Vagina (tissue), 2 donors: Measurements from ENCODE around the gene VEZT.
"Not testable (repeated sequence)": the region's sequence is repeated elsewhere in the genome, so short reads cannot be mapped to it uniquely, and the experiment has no call there.

ENCODE experiments used
- CTCF ChIP-seq, 3 experiments: fragments of 450-650 bp in 2 of 3; fragments of 200-600 bp in 1 of 3; sonication (generic) in 1 of 3; IDR thresholded peaks; one replicate each; pipeline ENCODE4 v1.5.1; 2017 to 2019; ENCODE audit warnings: antibody characterized with exemption in 3 of 3, mild to moderate bottlenecking in 2 of 3, moderate library complexity in 2 of 3
- POLR2A ChIP-seq, 2 donors: fragments of 450-650 bp; IDR thresholded peaks; one replicate each; pipeline ENCODE4 v1.6.1; 2017; ENCODE audit warnings: antibody characterized with exemption in 2 of 2, mild to moderate bottlenecking in 2 of 2, moderate library complexity in 2 of 2

GRCh38 chr12:95239835-95240234, 22.2 kb downstream of the VEZT start:
- not testable (repeated sequence) for TF ChIP-seq CTCF, POLR2A (IDR thresholded peaks at IDR 0.05)
